ENCODE measurements around the gene EXOG.
A peak's percentile ranks its signal among the peaks of the same experiment; 100 is the strongest.

DNA sequence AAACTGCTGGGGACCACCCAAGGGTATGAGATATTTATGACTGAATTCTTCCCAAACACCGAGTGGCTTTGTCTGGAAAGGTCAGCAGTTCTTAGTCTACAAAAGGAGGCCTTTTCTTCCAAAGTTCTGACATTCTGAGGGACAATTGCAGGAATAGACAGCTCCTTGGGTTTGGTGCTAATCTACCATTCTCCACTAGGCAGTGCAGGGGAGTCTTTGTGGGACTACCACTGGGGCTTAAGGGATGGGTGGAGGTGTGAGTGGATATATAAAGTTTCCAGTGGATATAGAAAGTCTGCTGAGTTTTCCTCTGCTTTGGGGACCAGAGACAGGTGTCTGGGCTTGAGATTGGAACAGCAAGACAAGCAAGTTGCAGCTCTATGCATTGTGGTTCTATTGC, 62.7 kb downstream of the EXOG start:
- no peak for TF ChIP-seq EZH2 (IDR thresholded peaks at IDR 0.05)
- TF ChIP-seq, protein P1, sequence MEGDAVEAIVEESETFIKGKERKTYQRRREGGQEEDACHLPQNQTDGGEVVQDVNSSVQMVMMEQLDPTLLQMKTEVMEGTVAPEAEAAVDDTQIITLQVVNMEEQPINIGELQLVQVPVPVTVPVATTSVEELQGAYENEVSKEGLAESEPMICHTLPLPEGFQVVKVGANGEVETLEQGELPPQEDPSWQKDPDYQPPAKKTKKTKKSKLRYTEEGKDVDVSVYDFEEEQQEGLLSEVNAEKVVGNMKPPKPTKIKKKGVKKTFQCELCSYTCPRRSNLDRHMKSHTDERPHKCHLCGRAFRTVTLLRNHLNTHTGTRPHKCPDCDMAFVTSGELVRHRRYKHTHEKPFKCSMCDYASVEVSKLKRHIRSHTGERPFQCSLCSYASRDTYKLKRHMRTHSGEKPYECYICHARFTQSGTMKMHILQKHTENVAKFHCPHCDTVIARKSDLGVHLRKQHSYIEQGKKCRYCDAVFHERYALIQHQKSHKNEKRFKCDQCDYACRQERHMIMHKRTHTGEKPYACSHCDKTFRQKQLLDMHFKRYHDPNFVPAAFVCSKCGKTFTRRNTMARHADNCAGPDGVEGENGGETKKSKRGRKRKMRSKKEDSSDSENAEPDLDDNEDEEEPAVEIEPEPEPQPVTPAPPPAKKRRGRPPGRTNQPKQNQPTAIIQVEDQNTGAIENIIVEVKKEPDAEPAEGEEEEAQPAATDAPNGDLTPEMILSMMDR (IDR thresholded peaks at IDR 0.05 in 2 of 3, conservative IDR thresholded peaks at IDR 0.05 in 1 of 3; ENCODE audit: borderline replicate concordance in 1 of 3, insufficient read depth in 1 of 3, low read depth in 2 of 3, low read length in 2 of 3) = 0 out of 6 replicates have a peak, but pooled peaks of 1 of the 3 experiments have one; percentile 6
- TF ChIP-seq, protein P2, sequence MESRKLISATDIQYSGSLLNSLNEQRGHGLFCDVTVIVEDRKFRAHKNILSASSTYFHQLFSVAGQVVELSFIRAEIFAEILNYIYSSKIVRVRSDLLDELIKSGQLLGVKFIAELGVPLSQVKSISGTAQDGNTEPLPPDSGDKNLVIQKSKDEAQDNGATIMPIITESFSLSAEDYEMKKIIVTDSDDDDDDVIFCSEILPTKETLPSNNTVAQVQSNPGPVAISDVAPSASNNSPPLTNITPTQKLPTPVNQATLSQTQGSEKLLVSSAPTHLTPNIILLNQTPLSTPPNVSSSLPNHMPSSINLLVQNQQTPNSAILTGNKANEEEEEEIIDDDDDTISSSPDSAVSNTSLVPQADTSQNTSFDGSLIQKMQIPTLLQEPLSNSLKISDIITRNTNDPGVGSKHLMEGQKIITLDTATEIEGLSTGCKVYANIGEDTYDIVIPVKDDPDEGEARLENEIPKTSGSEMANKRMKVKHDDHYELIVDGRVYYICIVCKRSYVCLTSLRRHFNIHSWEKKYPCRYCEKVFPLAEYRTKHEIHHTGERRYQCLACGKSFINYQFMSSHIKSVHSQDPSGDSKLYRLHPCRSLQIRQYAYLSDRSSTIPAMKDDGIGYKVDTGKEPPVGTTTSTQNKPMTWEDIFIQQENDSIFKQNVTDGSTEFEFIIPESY (IDR thresholded peaks at IDR 0.05; ENCODE audit: extremely low read depth, insufficient replicate concordance, low read length) = no peak
- no peak for TF ChIP-seq POLR2A (IDR thresholded peaks at IDR 0.05; ENCODE audit: borderline replicate concordance, extremely low read depth, insufficient read depth, insufficient read length)
- no peak for TF ChIP-seq ELF1 (IDR thresholded peaks at IDR 0.05; ENCODE audit: borderline replicate concordance, low read depth)
- TF ChIP-seq FOSL1 (IDR thresholded peaks at IDR 0.05; ENCODE audit: low read depth) = no peak
- no peak for TF ChIP-seq POLR2AphosphoS5 (IDR thresholded peaks at IDR 0.05; ENCODE audit: low read depth, low read length)
- no peak for TF ChIP-seq SP1 (IDR thresholded peaks at IDR 0.05; ENCODE audit: low read depth)
